A673 (cell line): ENCODE measurements around the gene SLC35A2. TPM values are rescaled to one million over a fixed set of nuclear protein-coding genes. Genes with fewer than 3 reads are reported as not detected.

ENCODE experiments used
- BruUV-seq: library from RNA; stranded (reverse); fragments of 400-500 nt; replicated peaks from 2 replicates; lab custom pipeline; 2021; lab: Mats Ljungman, UMichigan
- CTCF ChIA-PET: fragments of 300-600 bp; sonication (Branson Sonifier 250); formaldehyde crosslinking; loops from one replicate; lab custom pipeline; 2022; ENCODE audit warnings: antibody characterized with exemption; lab: Charles Lee
- POLR2A ChIA-PET: fragments of 300-600 bp; sonication (Branson Sonifier 250); formaldehyde crosslinking; loops from one replicate; lab custom pipeline; 2022; ENCODE audit warnings: antibody characterized with exemption; ENCODE audit not compliant: low non-redundant PET; lab: Charles Lee
- DNase-seq: peaks from one replicate; pipeline ENCODE4 v3.0.0-alpha.2; 2015; ENCODE audit warnings: low spot score
- H3K27ac ChIP-seq: fragments of 200-600 bp; sonication (generic); 2 replicates; pipeline ENCODE4 v1.5.1; 2016; ENCODE audit warnings: mixed run types, low read depth, mild to moderate bottlenecking, mixed read lengths, antibody characterized with exemption, low read length; ENCODE audit not compliant: poor library complexity, severe bottlenecking
- H3K27me3 ChIP-seq: fragments of 200-600 bp; sonication (generic); replicated peaks from 2 replicates; pipeline ENCODE4 v1.6.1; 2017; ENCODE audit warnings: mixed run types, low read depth, mild to moderate bottlenecking, mixed read lengths, antibody characterized with exemption, low read length; ENCODE audit not compliant: insufficient read depth, poor library complexity
- H3K36me3 ChIP-seq: fragments of 200-600 bp; sonication (generic); 2 replicates; pipeline ENCODE4 v1.6.1; 2016; ENCODE audit warnings: mixed run types, mild to moderate bottlenecking, mixed read lengths, antibody characterized with exemption, low read length; ENCODE audit not compliant: insufficient read depth, poor library complexity, severe bottlenecking
- H3K4me1 ChIP-seq: fragments of 200-600 bp; sonication (generic); 2 replicates; pipeline ENCODE4 v1.6.1; 2017; ENCODE audit warnings: mixed run types, mild to moderate bottlenecking, mixed read lengths, antibody characterized with exemption, low read length; ENCODE audit not compliant: insufficient read depth, poor library complexity, severe bottlenecking
- H3K4me3 ChIP-seq: fragments of 200-600 bp; sonication (generic); 2 replicates; pipeline ENCODE4 v1.5.1; 2016; ENCODE audit warnings: low read depth, mixed run types, mild to moderate bottlenecking, mixed read lengths, low read length; ENCODE audit not compliant: poor library complexity, severe bottlenecking
- H3K9me3 ChIP-seq: fragments of 200-600 bp; sonication (generic); 2 replicates; pipeline ENCODE4 v1.6.1; 2016; ENCODE audit warnings: mixed run types, low read depth, mild to moderate bottlenecking, mixed read lengths, antibody characterized with exemption, low read length; ENCODE audit not compliant: poor library complexity, severe bottlenecking
- EZH2 ChIP-seq: fragments of 200-600 bp; sonication (generic); IDR thresholded peaks from 2 replicates; pipeline ENCODE4 v1.6.1; 2017; ENCODE audit warnings: borderline replicate concordance, low read depth, mild to moderate bottlenecking, mixed read lengths, antibody characterized with exemption, low read length; ENCODE audit not compliant: poor library complexity, severe bottlenecking
- intact Hi-C: fragments of 100-400 bp; cut with micrococcal nuclease; formaldehyde crosslinking; loops from one replicate; pipeline ENCODE4 v1.10.0; 2022; ENCODE audit not compliant: unreplicated experiment
- total RNA-seq: library from RNA; stranded (reverse); gene quantifications from 2 replicates; pipeline ENCODE4 v1.2.3, GENCODE V29; 2021
- TF ChIP-seq, protein P1 (sequence below): fragments of 300-800, 200-600 bp; sonication (generic); conservative IDR thresholded peaks from 2 replicates; pipeline ENCODE4 v1.5.1; 2017; ENCODE audit warnings: low read depth, mild to moderate bottlenecking, antibody characterized with exemption, low read length, moderate library complexity, mixed read lengths

SLC35A2 gene
- total RNA-seq, 1 experiment from 2014 or later, result 30.4 TPM

DNA sequence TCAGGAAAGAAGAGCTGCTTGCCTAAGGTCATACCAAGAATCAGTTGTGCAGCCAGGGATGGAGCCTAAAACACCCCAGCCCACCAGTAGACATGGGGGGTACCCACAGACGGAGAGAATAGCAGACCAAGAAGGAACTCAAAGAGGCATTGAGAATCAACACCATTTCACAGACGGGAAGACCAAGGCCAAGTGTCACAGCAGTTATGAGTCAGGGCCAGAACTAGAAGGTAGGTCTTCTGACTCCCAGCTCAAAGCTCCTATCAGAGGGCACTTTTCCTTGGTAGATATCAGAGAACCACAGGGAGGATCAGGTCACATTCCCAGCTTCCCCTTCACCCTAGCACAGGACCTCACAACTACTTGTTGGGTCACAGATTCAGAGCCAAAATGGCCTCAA lies 31.4 kb upstream of the SLC35A2 start:
- TF ChIP-seq EZH2, result no peak
- TF ChIP-seq, protein P1, sequence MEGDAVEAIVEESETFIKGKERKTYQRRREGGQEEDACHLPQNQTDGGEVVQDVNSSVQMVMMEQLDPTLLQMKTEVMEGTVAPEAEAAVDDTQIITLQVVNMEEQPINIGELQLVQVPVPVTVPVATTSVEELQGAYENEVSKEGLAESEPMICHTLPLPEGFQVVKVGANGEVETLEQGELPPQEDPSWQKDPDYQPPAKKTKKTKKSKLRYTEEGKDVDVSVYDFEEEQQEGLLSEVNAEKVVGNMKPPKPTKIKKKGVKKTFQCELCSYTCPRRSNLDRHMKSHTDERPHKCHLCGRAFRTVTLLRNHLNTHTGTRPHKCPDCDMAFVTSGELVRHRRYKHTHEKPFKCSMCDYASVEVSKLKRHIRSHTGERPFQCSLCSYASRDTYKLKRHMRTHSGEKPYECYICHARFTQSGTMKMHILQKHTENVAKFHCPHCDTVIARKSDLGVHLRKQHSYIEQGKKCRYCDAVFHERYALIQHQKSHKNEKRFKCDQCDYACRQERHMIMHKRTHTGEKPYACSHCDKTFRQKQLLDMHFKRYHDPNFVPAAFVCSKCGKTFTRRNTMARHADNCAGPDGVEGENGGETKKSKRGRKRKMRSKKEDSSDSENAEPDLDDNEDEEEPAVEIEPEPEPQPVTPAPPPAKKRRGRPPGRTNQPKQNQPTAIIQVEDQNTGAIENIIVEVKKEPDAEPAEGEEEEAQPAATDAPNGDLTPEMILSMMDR, result no peak
- CTCF ChIA-PET, result no interaction called here

DNA sequence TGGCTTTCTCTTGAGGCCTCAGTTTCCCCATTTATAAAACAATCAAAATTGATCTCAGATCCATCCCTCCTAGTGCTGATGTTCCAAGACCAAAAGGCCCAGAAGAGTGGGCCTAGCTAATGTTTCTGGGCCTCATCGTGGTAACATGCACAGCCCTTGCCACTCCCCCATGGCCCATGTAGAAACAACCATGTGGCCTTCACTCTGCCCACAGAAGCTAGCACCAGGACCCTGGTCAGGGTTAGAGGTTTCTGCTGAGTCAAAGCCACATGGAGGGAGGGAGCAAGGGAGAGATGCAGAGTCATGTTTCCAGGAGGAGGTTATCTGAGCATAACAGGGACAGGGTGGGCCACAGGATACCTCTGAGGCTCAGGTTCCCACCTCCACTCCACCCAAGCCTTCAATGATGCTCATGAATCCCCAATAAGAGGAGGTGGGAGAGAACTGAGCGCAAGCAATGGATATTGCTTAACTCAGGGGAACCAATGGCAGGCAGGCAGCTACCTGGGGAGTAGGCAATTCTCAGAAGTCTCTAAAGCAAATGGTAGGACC lies 29.0 kb upstream of the SLC35A2 start:
- no TSS peak for BruUV-seq
- no peaks in the 10 kb centered on the region for H3K4me1 ChIP-seq
- TF ChIP-seq EZH2, result no peak
- TF ChIP-seq, protein P1, result no peak
- no peak overlapping the region for H3K4me3 ChIP-seq
- no peak overlapping the region for H3K27ac ChIP-seq
- no peaks in the 10 kb centered on the region for H3K9me3 ChIP-seq
- no peak for DNase-seq
- CTCF ChIA-PET, result no interaction called here
- POLR2A ChIA-PET, result no interaction called here
- intact Hi-C loops, result loop anchor here (10.0 kb wide), 1 partner anchor 136 kb away; the partner anchor contains the start of gene HDAC6
- H3K27me3 ChIP-seq, result no peaks in the 10 kb centered on the region
- H3K36me3 ChIP-seq, result no peaks in the 10 kb centered on the region

More for the DNA sequence above, 31.4 kb upstream of the SLC35A2 start:
- no peak overlapping the region for H3K27ac ChIP-seq
- no peaks in the 10 kb centered on the region for H3K27me3 ChIP-seq
- H3K36me3 ChIP-seq, result no peaks in the 10 kb centered on the region
- no TSS peak for BruUV-seq
- H3K4me3 ChIP-seq, result no peak overlapping the region
- POLR2A ChIA-PET, result no interaction called here
- H3K4me1 ChIP-seq, result no peaks in the 10 kb centered on the region
- intact Hi-C loops, result loop anchor here (10.0 kb wide), 1 partner anchor 138 kb away; the partner anchor contains the start of gene HDAC6
- no peak for DNase-seq
- H3K9me3 ChIP-seq, result no peaks in the 10 kb centered on the region

DNA sequence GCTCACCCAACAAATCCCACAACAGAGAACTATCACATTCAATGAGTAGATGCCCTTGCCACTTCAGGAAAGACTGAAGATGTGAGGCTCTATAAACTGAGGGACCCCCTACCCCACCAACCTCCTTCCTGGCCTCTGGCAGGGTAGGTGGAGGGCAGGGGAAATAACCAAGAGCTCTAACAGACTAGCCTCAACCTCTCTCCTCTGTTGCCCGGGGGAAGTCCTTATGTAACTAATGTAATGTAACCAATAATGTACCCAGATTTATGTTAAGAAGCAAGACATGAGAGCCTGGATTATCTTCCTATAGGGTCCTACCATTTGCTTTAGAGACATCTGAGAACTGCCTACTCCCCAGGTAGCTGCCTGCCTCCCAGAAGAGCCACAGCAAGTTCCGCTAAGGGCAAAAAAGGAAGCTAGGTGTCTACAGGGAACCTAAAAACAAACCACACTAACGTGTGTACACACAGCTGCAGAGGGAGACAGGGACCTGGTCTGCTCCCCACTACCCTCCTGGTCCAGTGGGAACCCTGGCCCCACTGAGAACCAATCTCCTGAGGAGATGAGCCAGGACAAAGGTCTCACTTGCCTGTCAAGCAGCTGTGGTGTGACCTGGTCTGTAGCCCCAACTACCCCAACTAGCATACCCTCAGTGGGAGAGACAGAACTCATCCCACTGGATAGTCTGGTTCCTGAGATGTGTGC lies 28.2 kb upstream of the SLC35A2 start:
- no peaks in the 10 kb centered on the region for H3K27me3 ChIP-seq
- H3K9me3 ChIP-seq, result no peaks in the 10 kb centered on the region
- CTCF ChIA-PET, result no interaction called here
- no peak overlapping the region for H3K4me3 ChIP-seq
- DNase-seq, result no peak
- TF ChIP-seq, protein P1, result no peak
- TF ChIP-seq EZH2, result no peak
- H3K36me3 ChIP-seq, result peaks cover 3% of the 10 kb centered on the region
- no peaks in the 10 kb centered on the region for H3K4me1 ChIP-seq
- no peak overlapping the region for H3K27ac ChIP-seq
- no TSS peak for BruUV-seq
- POLR2A ChIA-PET, result no interaction called here
- intact Hi-C loops, result loop anchor here (10.0 kb wide), 1 partner anchor 135 kb away; the partner anchor contains the start of gene HDAC6
